Smooth muscle cell (in vitro differentiated cells): ENCODE results near the gene GIGYF2. TPM values are rescaled to one million over a fixed set of nuclear protein-coding genes. Genes with fewer than 3 reads are reported as not detected.

Source experiments
- DNase-seq: peaks from one replicate; lab custom pipeline; 2025; ENCODE audit not compliant: unreplicated experiment; lab: John Stamatoyannopoulos, UW
- H2AFZ ChIP-seq: fragments of 200-600 bp; sonication (generic); 2 replicates; pipeline ENCODE4 v1.6.0; 2016; ENCODE audit warnings: antibody characterized with exemption, low read depth, mild to moderate bottlenecking
- H3F3A ChIP-seq: fragments of 200-600 bp; sonication (generic); 2 replicates; pipeline ENCODE4 v1.6.0; 2017; ENCODE audit warnings: antibody characterized with exemption, low read depth
- H3K27ac ChIP-seq: fragments of 200-600 bp; sonication (generic); 2 replicates; pipeline ENCODE4 v1.5.1; 2016; ENCODE audit warnings: low read depth, mild to moderate bottlenecking
- H3K27me3 ChIP-seq: fragments of 200-600 bp; sonication (generic); 2 replicates; pipeline ENCODE4 v1.6.1; 2016; ENCODE audit warnings: low read depth, mild to moderate bottlenecking
- H3K36me3 ChIP-seq: fragments of 200-600 bp; sonication (generic); 2 replicates; pipeline ENCODE4 v1.5.1; 2016; ENCODE audit warnings: low read depth
- H3K4me1 ChIP-seq: fragments of 200-600 bp; sonication (generic); 2 replicates; pipeline ENCODE4 v1.5.1; 2016; ENCODE audit warnings: low read depth
- H3K4me2 ChIP-seq: fragments of 200-600 bp; sonication (generic); 2 replicates; pipeline ENCODE4 v1.6.0; 2016; ENCODE audit warnings: mild to moderate bottlenecking
- H3K4me3 ChIP-seq: fragments of 200-600 bp; sonication (generic); 2 replicates; pipeline ENCODE4 v1.5.1; 2016; ENCODE audit warnings: mild to moderate bottlenecking
- H3K79me2 ChIP-seq: fragments of 200-600 bp; sonication (generic); 2 replicates; pipeline ENCODE4 v1.6.0; 2016; ENCODE audit warnings: low read depth, mild to moderate bottlenecking
- H3K9ac ChIP-seq: fragments of 200-600 bp; sonication (generic); 2 replicates; pipeline ENCODE4 v1.6.0; 2016; ENCODE audit warnings: low read depth
- H3K9me3 ChIP-seq: fragments of 200-600 bp; sonication (generic); replicated peaks from 2 replicates; pipeline ENCODE4 v1.5.1; 2016; ENCODE audit warnings: low read depth
- H4K20me1 ChIP-seq: fragments of 200-600 bp; sonication (generic); 2 replicates; pipeline ENCODE4 v1.6.0; 2016; ENCODE audit warnings: low read depth
- CTCF ChIP-seq: fragments of 200-600 bp; sonication (generic); IDR thresholded peaks from 2 replicates; pipeline ENCODE4 v1.5.1; 2017; ENCODE audit warnings: borderline replicate concordance, mild to moderate bottlenecking, antibody characterized with exemption; ENCODE audit not compliant: insufficient read depth, poor library complexity, severe bottlenecking
- WGBS: methylation state at CpG from one replicate; pipeline ENCODE4 v1.1.7; 2016; ENCODE audit warnings: low lambda C conversion rate; 5-methylcytosine and 5-hydroxymethylcytosine counted together
- polyA plus RNA-seq: library from polyadenylated mRNA; unstranded; fragments of >200 nt; fragmentation: Nextera tagmentation; extraction: Ambion mirVana; gene quantifications from 2 replicates; pipeline ENCODE4 v1.2.1, GENCODE V29; 2016
- total RNA-seq: library from RNA; depleted of rRNA; stranded (reverse); fragments of >200 nt; gene quantifications from 2 replicates; pipeline ENCODE4 v1.2.3, GENCODE V29; 2014

Gene GIGYF2
- total and polyA plus RNA-seq, 2 experiments from 2014 or later: 16.2 to 57.6 TPM

GRCh38 chr2:232659359-232659758 is 37.8 kb upstream of the GIGYF2 start:
- Histone ChIP-seq H2AFZ (no peak overlapping the region), H3K27ac (no peak overlapping the region), H3K4me2 (no peak overlapping the region), H3K36me3 (no peaks in the 10 kb centered on the region), H3K4me1 (no peaks in the 10 kb centered on the region), H3K9me3 (no peaks in the 10 kb centered on the region), H3F3A (no peaks in the 10 kb centered on the region), H3K9ac (no peak overlapping the region), H3K27me3 (no peaks in the 10 kb centered on the region), H3K79me2 (no peaks in the 10 kb centered on the region), H4K20me1 (no peaks in the 10 kb centered on the region), H3K4me3 (no peak overlapping the region)
- no peak for DNase-seq
- 76% methylated on average over 2 of the region's 2 CpGs for WGBS
- TF ChIP-seq CTCF: no peak

- no peak for TF ChIP-seq CTCF
- no peak overlapping the region for H3K9ac ChIP-seq
- no peaks in the 10 kb centered on the region for H3K27me3 ChIP-seq
- H3K9me3 ChIP-seq: no peaks in the 10 kb centered on the region
- no peak overlapping the region for H3K4me2 ChIP-seq
- no peaks in the 10 kb centered on the region for H3K4me1 ChIP-seq
- peak overlapping the region; percentile 31 for H3K27ac ChIP-seq
- DNase-seq: no peak
- H3K4me3 ChIP-seq: no peak overlapping the region
- no peaks in the 10 kb centered on the region for H4K20me1 ChIP-seq
- H2AFZ ChIP-seq: no peak overlapping the region
- H3K79me2 ChIP-seq: no peaks in the 10 kb centered on the region
- H3K36me3 ChIP-seq: no peaks in the 10 kb centered on the region
- 80% methylated on average over 16 of the region's 16 CpGs for WGBS
- no peaks in the 10 kb centered on the region for H3F3A ChIP-seq
Observed at GRCh38 chr2:232662486-232663260, 34.5 kb upstream of the GIGYF2 start.

- Histone ChIP-seq H3K9ac (no peak overlapping the region), H3K27me3 (no peaks in the 10 kb centered on the region), H3F3A (no peaks in the 10 kb centered on the region), H4K20me1 (no peaks in the 10 kb centered on the region), H3K27ac (no peak overlapping the region), H3K79me2 (no peaks in the 10 kb centered on the region), H3K4me2 (no peak overlapping the region), H3K4me1 (no peaks in the 10 kb centered on the region), H3K4me3 (no peak overlapping the region), H3K36me3 (no peaks in the 10 kb centered on the region), H3K9me3 (no peaks in the 10 kb centered on the region), H2AFZ (no peak overlapping the region)
- DNase-seq: no peak
- TF ChIP-seq CTCF: no peak
- WGBS: 80% methylated on average over 7 of the region's 7 CpGs
Observed at GRCh38 chr2:232666051-232666805, 30.9 kb upstream of the GIGYF2 start.
